ENCODE measurements around the gene XRCC3.
A peak's percentile ranks its signal among the peaks of the same experiment; 100 is the strongest.
"Not testable (repeated sequence)": the region's sequence is repeated elsewhere in the genome, so short reads cannot be mapped to it uniquely, and the experiment has no call there.

Gene XRCC3

DNA sequence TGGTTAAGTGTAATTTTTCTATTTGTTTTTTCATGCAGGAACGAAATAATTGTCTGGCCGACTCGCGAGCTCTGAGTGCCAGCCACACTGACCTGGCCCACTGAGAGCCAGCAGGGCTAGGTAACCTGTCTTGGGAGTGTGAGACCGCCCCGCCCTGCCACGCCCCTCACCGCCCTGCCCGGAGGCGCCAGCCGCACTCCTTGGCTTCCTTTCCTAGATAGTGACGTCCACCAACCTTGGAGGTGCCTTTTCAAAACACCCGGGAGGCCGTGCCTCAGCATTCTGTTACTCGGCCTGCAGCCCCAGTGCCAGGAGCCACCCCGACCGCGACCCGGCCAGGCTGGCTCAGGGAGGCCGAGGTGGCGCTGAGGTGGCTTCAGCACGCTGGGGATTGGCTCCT lies 21.7 kb downstream of the XRCC3 start:
- DNase-seq (ENCODE audit: low spot score): peak; percentile 44

DNA sequence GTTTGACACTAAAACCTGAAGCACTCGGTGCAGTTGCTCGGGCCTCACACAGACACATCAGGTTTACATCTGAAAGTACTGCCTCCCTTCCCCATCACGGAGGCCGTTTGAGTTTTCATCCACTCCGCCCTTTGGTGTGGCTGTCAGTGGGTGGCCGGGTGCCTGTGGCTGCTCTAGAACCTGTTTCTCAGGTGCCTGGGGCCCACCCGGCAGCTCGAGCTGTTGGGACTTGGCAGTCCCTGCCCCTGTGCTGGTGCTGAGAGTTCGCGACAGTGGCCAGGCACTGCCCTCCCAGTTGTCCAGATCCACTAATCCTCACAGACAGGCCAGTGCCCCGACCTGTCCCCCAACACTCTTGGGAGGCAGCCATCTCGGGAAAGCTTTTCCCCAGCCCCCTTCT lies 22.4 kb downstream of the XRCC3 start:
- no peak for DNase-seq (ENCODE audit: low spot score)

DNA sequence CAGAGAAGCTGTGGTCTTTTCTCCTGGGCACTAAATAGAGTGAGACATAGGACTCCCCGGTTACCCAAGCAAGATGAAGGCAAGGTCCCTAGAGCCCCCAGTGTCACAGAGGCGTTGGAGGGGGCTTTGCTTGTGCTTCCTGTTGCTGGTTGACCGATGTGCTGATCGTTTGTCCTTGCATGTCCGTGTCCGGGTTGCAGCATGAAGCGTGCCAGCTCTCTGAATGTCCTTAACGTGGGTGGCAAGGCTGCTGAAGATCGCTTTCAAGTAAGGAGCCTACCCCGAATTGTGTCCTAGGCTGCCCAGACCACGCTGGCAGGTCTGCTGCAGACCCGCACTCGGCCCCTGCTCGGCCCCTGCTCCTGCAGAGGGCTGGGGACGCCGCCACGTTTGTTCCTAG lies 23.1 kb downstream of the XRCC3 start:
- no peak for DNase-seq (ENCODE audit: low spot score)

DNA sequence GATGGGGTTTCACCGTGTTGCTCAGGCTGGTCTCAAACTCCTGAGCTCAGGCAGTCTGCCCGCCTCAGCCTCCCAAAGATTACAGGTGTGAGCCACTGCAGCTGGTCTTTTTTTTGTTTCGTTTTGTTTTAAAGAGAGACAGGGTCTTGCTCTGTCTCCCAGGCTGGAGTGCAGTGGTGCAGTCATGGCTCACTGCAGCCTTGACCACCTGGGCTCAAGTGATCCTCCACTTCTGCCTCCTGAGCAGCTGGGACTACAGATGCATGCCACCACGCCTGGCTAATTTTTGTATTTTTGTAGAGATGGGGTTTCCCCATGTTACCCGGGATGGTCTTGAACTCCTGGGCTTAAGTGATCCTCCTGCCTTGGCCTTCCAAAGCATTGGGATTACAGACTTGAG lies 23.6 kb downstream of the XRCC3 start:
- not testable (repeated sequence) for DNase-seq (ENCODE audit: low spot score)

DNA sequence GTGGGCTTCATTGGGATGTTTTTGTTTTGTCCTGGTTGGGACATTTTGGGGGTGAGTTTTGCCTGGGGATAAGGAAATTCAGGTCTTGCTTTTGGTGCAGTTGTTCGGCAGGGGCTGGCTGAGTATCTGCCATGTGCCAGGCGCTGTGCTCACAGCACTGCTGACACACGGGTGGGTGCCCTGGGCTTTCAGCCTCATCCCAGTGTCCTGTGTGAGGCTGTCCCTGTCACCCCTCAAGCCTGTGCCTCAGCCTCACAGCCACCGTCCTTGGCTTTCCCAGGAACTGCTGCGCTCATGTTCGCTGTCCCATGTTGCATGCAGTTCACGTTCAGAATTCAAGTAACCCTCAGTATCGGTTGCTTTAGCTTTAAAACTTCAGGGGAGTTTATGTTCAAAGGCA lies 24.9 kb downstream of the XRCC3 start:
- DNase-seq (ENCODE audit: low spot score): no peak

DNA sequence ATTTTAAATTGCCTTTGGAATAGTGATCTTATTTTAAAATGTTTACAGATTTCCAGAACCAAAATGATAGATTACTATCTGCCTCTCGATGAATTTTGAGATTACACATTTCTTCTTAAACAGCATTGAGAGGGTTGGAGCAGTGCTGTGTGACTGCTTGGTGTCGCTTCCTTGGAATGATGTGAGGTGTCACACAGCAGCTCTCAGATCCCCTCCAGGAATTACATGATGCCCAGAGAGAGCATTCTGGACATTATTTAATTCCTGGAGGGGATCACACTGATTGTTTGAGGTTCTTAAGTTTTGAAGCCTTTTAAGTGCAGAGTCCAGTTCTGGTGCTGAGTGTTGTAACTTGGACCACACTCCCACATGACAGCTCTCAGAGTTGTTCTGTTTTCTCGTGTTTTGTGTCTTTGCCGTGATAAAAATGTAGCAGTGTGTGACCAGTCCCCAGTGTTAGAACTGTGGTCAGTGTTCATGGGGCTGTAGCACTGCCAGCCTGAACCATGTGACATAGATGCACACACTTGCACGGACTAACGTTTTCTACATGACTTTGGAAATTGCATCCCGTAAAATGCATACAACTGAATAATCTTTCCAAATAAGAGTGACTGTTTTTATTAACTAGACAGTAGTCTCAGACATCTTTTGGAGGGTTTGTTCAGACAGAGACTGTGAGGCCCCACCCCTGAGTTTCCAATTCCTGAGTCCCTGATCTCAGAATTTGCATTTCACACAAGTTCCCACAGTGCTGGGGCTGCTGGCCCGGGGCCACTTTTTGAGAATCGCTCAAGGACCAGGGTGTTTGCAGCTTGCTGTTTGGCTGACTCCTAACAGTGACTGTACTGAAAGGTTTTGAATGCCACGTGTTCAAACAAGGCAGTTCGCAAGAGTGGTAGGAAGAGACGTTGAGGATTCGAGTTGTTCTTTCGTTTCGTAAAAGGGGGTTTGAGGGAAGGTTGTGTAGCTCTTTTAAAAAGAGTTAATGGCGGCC lies 26.0 kb downstream of the XRCC3 start:
- DNase-seq (ENCODE audit: low spot score): no peak

DNA sequence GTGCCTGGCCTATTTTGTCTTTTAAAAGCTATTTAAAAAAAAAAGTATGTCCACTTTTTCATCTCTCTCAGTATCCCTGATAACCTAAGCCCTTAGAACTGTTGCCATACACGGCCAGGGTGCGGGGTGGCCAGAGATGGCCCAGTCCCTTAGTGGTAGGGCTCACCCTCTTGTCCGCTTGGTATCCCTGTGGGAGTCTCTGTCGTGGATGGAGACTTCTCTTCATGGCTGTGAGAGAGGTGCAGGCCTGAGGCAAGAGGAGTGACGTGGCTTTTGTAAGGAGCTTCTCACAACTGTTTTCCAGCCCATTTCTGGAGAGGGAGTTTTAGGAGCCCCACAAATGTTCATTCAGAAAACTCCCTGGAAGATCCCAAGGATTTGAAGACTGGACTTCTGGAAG lies 26.8 kb downstream of the XRCC3 start:
- DNase-seq (ENCODE audit: low spot score): no peak

DNA sequence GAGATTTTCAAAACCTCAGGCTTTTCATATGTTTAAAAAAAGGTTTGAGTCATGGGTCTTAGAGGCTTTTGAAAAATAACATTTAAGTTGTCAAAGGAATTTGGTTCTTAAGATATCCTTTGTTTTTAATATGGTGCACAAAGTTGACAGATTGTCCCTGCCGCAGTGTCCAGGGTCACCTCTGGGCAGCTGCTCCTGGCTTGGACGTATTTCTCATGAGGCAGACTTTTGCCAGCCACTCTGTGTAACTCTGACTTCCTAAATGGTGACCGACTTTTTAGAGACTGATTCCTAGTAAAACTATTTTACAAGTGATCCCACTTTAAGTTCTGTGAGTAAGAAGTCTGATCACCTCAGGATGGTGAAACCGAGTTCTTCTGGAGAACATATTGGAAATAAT lies 27.5 kb downstream of the XRCC3 start:
- DNase-seq (ENCODE audit: low spot score): no peak

DNA sequence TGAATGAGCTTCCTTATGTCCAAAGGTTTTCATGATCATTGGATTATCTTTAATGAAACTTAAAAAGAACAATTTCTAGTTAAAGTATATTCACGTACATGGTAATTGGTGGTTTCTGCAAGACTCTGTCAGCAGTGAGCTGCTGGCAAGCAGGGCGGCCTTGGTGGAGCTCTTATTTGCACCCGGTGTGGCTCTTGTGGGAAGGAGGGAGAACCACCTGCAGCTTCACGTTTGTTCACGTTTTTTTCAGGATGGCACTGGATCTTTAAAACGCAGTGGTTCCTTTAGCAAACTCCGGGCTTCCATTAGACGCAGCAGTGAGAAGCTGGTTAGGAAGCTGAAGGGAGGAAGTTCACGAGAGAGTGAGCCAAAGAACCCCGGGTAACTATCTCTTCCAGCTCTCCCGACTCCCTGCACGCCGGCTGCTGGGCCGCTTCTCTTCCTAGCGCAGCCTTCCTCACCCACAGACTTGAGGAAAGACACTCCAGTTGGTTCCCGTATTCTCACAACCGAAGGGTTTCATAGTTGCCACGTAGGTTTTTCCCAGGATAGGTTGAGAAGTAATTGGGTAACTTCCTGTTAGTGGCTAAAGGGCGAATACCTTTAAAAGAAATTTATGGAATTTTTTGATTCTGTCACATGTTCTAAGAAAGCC lies 28.3 kb downstream of the XRCC3 start:
- no peak for DNase-seq (ENCODE audit: low spot score)

DNA sequence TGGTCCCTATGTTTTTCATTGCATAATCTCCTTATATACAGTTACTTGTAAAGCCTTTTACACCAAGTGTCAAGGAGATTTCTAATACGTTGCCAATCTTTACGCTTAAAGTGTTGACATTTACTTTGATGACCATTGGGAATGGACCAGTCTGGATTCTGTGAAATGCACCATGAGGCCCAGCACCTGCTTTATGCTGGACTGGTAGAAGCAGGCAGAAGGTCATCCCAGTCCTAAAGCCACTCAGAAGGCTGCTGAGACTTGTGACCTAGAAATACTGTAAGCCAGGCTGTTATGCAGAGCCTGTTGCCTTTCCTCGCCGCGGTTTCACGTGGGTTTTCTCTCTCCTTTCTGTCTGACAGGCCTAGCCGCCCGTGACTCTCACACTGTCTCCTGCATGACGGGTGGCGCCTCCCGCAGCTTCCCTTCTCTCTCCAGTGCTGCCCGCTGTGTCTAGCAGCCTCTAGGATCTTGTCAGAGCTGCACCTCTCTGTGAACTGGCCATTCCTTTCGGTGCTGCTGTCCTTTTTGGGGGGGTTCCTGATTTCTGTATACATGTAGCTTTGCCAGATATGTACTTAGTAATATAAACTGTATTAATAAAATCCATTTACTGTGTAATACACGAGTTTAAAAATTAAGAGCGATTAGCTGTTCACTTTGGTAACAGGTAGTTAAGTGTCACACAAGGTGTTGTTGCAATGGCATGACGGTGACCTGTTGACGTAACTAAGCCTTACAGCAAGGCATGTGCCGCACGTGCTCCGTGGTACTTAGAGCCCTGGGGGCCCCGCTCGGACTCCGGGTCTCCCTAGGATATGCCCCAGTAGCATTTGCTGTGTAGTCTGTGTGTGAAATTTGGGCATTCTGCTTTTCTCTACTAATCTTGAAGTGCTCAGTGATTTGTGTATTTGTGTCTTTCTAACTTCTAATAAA lies 29.7 kb downstream of the XRCC3 start:
- DNase-seq (ENCODE audit: low spot score): no peak

DNA sequence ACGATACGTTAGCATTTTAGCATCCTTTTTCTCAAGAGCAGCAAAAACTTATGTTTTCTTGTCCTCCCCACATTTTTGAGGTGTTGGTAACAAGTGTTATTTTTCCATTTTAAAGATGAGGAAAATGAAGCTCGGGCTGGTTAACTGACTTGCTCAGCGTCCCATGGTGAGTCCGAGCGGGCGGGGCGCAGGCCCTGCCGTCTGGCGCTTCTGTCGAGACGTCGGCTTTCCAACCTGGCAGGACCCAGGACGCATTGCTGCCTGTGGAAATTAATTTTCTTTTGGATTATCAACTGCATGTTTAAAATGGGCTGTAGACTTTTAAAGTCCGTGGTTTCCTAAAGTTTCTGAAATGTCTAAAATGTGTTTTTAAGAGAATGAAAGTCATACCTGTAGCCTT lies 30.4 kb downstream of the XRCC3 start:
- no peak for DNase-seq (ENCODE audit: low spot score)

DNA sequence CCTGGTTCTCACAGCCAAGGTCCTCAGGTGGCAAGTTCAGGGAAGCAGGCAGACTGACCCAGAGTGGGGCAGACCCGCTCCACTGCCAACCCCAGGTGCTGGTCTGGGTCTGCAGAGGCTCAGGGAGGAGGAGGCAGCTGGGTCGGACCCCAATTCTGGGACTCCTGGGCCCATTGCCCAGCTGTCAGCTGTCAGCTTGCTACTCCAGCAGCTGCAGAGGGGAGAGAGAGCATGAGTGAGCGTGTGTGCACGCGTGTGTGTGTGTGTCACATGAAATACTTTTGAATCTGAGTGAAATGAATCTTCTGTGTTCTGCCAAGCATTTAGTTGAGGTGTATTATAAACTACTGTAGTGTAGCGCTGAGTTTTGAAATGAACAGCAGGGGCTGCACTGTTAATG lies 30.8 kb downstream of the XRCC3 start:
- DNase-seq (ENCODE audit: low spot score): no peak

DNA sequence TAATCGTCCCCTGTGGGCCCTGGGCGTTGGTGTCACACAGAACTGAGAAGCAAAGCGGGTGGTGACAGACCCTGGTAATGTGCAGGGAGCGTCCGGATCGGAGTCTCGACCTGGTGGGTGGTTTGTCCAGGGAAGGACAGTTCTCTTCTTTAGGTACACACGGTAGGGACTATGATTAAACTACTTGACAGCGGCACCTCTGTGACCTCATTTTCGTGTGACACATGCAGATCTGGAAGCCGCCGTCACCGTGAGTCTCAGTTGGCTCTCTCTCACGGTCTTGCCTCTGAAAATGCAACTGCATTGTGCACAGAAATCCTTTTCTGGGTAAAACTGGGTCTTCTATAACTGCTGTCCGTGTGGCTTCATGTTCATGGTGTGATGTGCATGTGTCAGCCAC lies 32.1 kb downstream of the XRCC3 start:
- DNase-seq (ENCODE audit: low spot score): no peak

DNA sequence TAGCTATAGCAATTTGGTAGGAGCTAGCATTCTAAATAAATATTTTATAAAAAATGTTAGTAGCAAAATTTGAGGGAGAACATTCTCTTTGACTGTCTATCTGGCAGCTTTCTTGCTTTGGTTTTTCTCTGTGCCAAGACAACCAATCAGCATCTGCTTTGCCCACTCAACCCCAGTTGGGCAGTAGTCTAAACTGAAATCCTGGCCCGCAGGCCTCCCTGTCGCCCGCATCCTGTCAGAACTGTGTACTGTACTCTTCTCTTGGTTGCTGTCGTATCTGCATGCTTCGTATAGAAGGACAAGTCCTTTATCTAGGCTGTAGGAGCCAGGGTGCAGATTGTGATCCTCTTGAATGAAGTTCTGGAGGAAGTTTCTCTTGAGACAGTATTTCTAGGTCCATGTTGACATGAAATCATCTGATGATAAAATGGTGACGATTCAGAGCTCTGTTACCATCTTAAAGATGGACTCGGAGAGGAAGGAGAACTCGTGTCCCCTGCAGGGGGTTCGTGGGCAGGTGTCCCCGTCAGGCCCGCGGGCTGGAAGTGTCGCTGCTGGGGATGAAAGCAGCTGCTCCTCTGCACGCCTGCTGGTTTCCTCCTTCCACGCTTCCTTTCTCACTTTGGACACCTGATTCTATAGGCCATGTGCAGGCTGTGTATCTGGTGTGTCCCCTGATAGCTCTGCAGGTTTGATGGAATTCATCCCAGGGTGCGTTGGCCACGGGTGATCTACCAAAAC lies 34.6 kb downstream of the XRCC3 start:
- DNase-seq (ENCODE audit: low spot score): no peak

DNA sequence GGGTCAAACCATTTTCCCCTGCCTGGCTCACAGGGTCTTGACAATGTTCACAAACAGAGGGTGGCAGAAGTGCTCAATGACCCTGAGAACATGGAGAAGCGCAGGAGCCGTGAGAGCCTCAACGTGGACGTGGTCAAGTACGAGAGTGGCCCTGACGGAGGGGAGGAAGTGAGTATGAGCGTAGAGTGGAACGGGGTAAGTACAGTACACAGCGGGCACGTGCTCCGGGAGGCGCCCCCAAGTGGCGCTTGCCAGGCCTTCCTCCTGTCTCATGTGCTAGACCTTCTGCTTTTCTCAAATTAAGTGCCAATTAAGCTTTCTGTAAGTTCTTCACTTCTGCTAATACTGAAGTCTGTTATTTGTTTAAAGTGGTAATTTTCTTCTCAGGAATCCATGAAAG lies 35.9 kb downstream of the XRCC3 start:
- DNase-seq (ENCODE audit: low spot score): no peak

DNA sequence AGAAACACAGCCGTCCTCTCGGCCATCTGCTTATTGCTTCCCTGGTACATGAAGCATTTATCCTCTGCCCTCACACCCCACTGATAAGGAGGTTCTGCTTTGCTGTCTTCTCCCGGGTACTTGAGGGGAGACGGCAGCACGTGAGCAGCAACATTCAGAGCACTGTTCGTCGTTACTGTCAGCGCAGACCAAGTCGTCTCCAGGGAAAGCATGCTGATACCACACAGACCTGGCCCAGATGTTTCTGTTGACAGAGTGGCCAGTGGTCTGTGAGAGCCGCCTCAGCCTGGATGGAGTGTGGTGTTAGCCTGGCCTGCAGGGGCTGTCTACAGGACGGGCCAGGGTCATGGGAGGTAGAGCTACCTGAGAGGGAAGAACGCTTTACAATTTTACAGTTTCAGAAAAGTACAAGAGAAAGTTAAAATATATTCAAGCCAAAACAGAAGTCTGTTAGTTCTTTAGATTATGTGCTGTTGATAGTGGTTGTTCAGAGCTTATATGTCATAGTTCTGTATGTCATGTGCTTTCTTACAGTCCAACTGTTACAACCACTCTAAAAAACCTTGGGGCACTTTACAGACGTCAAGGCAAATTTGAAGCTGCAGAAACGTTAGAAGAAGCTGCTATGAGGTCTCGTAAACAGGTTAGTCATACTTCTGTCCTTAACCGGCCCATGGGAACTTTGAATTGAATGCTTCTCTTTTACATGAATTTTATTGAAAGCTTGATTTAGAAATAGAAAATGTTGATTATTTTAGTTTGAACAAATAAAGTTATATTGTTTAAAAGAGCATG lies 38.2 kb downstream of the XRCC3 start:
- DNase-seq (ENCODE audit: low spot score): no peak

DNA sequence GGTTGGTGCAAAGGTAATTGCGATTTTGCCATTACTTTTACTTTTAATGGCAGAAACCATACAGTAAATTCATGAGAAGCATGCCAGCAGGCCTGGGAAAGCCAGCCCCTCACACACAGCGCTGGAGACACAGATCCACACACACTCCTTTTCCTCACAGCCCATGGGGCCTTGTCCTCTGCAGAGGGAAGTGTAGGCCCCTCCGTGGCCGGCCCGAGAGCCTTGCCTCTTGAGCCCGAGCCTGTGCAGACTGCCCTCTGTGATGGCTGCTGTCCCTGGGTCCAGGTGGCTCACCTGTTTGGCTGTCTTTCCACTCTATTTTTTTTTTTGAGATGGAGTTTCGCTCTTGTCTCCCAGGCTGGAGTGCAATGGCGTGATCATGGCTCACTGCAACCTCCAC lies 39.3 kb downstream of the XRCC3 start:
- DNase-seq (ENCODE audit: low spot score): no peak

DNA sequence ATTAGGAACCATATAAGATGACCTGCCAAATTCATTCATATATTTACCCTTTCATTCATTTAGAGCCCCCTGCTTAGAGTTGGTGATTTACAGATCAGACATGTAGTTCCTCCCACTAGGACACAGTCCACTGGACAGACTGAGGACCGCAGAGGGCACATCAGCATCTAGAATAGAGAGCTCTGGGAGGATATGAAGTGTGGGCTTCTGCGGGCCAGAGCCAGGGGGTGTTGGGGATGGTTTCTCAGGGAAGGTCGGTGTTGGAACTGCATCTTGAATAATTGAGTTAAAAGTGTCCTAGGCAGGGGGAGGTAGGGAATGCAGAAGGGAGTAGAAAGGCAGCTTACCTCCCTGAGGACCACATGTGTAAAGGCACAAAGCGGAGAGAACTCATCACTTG lies 43.3 kb downstream of the XRCC3 start:
- DNase-seq (ENCODE audit: low spot score): no peak

DNA sequence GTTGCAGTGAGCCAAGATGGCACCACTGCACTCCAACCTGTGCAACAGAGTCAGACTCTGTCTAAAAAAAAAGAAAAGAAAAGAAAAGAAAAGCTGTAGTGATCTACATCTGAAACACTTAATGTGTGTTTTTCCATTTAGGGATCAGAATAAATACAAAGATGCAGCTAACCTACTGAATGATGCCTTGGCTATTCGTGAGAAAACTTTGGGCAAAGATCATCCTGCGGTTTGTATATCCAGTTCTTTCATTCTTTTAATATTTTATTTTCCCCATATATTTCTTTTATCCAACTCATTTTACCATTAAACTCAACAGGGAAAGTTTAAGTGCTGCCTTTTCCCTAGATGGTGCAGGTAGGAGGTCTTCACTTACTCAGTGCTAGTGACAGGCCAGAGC lies 45.9 kb downstream of the XRCC3 start:
- no peak for DNase-seq (ENCODE audit: low spot score)

DNA sequence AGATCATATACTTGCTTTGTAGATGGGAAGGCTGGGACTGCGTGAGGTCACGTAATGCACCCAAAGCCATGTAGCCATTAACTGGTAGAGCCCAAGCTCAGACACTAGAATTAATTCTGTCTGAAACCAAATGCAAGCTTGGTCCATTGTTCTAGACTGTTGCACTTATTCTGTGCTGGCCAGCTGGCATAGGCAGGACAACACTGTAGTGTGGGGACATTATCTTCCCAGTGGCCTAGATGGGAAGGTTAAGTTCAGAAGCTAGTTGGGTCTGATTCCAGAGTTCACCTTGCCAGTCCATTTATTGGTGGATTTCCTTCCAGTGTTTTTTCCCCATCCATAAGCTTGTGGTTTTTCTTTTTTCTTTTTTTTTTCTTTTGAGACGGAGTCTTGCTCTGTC lies 47.1 kb downstream of the XRCC3 start:
- no peak for DNase-seq (ENCODE audit: low spot score)

DNA sequence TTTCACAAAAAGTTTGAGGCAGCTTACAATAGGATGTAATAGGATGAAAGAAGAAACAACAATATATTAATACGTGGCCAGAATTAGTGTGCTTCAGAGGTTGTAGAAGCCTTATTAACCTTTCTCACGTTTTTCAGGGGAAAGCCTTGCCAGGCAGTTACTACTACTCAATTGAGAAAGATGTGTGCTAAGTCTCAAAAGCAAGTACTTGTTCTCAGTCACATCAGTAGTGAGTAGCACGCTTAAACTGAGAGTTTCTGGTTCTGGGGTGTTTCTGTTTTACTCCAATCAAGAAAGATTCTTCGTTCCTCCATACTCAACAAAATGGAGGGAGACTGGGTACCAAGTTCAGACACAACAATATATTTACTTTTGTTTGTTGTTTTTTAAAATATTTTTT lies 47.6 kb downstream of the XRCC3 start:
- DNase-seq (ENCODE audit: low spot score): no peak

All from LoVo (cell line).